IMR-90 (cell line): Measurements from ENCODE around the gene CABCOCO1. TPM values are rescaled to one million over a fixed set of nuclear protein-coding genes. Genes with fewer than 3 reads are reported as not detected.

Source experiments
- ATAC-seq: fragments of 200-7000 bp; cut with Tn5 transposase; 2 replicates; pipeline ENCODE4 v1.9.1; 2020; ENCODE audit warnings: low read depth, mild to moderate bottlenecking, moderate library complexity
- BruUV-seq: library from RNA; stranded (reverse); fragments of 400-500 nt; replicated peaks from 2 replicates; lab custom pipeline; 2021; lab: Mats Ljungman, UMichigan
- CTCF ChIA-PET: fragments of 300-600 bp; formaldehyde crosslinking; extraction: SDS; loops from one replicate; lab custom pipeline; 2021; ENCODE audit warnings: antibody characterized with exemption; lab: Yijun Ruan, JAX
- POLR2A ChIA-PET: fragments of 300-600 bp; sonication (Branson Sonifier 250); formaldehyde crosslinking; loops from one replicate; lab custom pipeline; 2022; ENCODE audit warnings: antibody characterized with exemption; ENCODE audit not compliant: unreplicated experiment; lab: Charles Lee
- DNase-seq: peaks from one replicate; pipeline ENCODE4 v3.0.0; 2013
- H2AFZ ChIP-seq: replicated peaks from 2 replicates; pipeline ENCODE3; 2013; ENCODE audit warnings: low read length, mild to moderate bottlenecking; ENCODE audit not compliant: poor library complexity
- H2AK5ac ChIP-seq: 2 replicates; pipeline ENCODE4 v1.6.1; 2013; ENCODE audit warnings: low read depth, low read length, inconsistent platforms
- H2AK9ac ChIP-seq: replicated peaks from 2 replicates; pipeline ENCODE3; 2013; ENCODE audit warnings: mild to moderate bottlenecking, low read depth, low read length, moderate library complexity; ENCODE audit not compliant: poor library complexity
- H2BK120ac ChIP-seq: 2 replicates; pipeline ENCODE4 v1.6.1; 2013; ENCODE audit warnings: low read depth, low read length, inconsistent platforms
- H2BK15ac ChIP-seq: 3 replicates; pipeline ENCODE4 v1.6.1; 2013; ENCODE audit warnings: low read depth, low read length, inconsistent platforms
- H2BK20ac ChIP-seq: 2 replicates; pipeline ENCODE4 v1.6.1; 2013; ENCODE audit warnings: low read depth, mild to moderate bottlenecking, inconsistent platforms, low read length, moderate library complexity
- H2BK5ac ChIP-seq: 2 replicates; pipeline ENCODE4 v1.6.1; 2013; ENCODE audit warnings: mild to moderate bottlenecking, low read depth, low read length, inconsistent platforms; ENCODE audit not compliant: poor library complexity, severe bottlenecking
- H3K14ac ChIP-seq: replicated peaks from 2 replicates; pipeline ENCODE4 v1.6.1; 2013; ENCODE audit warnings: low read depth, low read length, inconsistent platforms
- H3K18ac ChIP-seq: 2 replicates; pipeline ENCODE4 v1.6.1; 2013; ENCODE audit warnings: low read depth, low read length, control low read depth
- H3K23ac ChIP-seq: 2 replicates; pipeline ENCODE4 v1.6.1; 2013; ENCODE audit warnings: low read depth, low read length, inconsistent platforms
- H3K27ac ChIP-seq: 2 replicates; pipeline ENCODE4 v1.5.1; 2013; ENCODE audit warnings: mild to moderate bottlenecking, control low read depth, low read length; ENCODE audit not compliant: insufficient read depth
- H3K27me3 ChIP-seq: 2 replicates; pipeline ENCODE4 v1.6.1; 2013; ENCODE audit warnings: low read length; ENCODE audit not compliant: control insufficient read depth, insufficient read depth
- H3K36me3 ChIP-seq: 2 replicates; pipeline ENCODE4 v1.6.1; 2013; ENCODE audit warnings: low read length, mixed read lengths; ENCODE audit not compliant: control insufficient read depth, insufficient read depth
- H3K4ac ChIP-seq: 2 replicates; pipeline ENCODE4 v1.6.1; 2013; ENCODE audit warnings: low read depth, low read length, inconsistent platforms
- H3K4me1 ChIP-seq: 2 replicates; pipeline ENCODE4 v1.6.1; 2013; ENCODE audit warnings: low read length, mixed read lengths; ENCODE audit not compliant: control insufficient read depth, insufficient read depth
- H3K4me2 ChIP-seq: 2 replicates; pipeline ENCODE4 v1.6.1; 2013; ENCODE audit warnings: low read depth, mild to moderate bottlenecking, control low read depth, low read length, moderate library complexity
- H3K4me3 ChIP-seq: 2 replicates; pipeline ENCODE4 v1.5.1; 2013; ENCODE audit warnings: low read depth, mild to moderate bottlenecking, control low read depth, low read length, moderate library complexity; ENCODE audit not compliant: insufficient read depth
- H3K56ac ChIP-seq: 2 replicates; pipeline ENCODE4 v1.6.1; 2013; ENCODE audit warnings: low read length, inconsistent platforms; ENCODE audit not compliant: insufficient read depth; ENCODE audit errors: extremely low read depth
- H3K79me1 ChIP-seq, 2 experiments: 2 replicates each; pipeline ENCODE4 v1.6.1; 2013; ENCODE audit warnings: low read length in 2 of 2, inconsistent platforms in 1 of 2, low read depth in 1 of 2
- H3K9ac ChIP-seq: 2 replicates; pipeline ENCODE4 v1.6.1; 2013; ENCODE audit warnings: low read depth, low read length, control low read depth
- H3K9me1 ChIP-seq: 2 replicates; pipeline ENCODE4 v1.6.1; 2013; ENCODE audit warnings: low read length, inconsistent platforms; ENCODE audit not compliant: insufficient read depth
- H3K9me3 ChIP-seq: 2 replicates; pipeline ENCODE4 v1.6.1; 2013; ENCODE audit warnings: low read length; ENCODE audit not compliant: control insufficient read depth, insufficient read depth
- H4K20me1 ChIP-seq: 2 replicates; pipeline ENCODE4 v1.6.1; 2013; ENCODE audit warnings: low read length, inconsistent platforms; ENCODE audit not compliant: insufficient read depth
- H4K5ac ChIP-seq: 2 replicates; pipeline ENCODE4 v1.6.1; 2013; ENCODE audit warnings: mild to moderate bottlenecking, low read depth, low read length, control low read depth
- H4K8ac ChIP-seq, 2 experiments: 2 replicates each; pipeline ENCODE4 v1.6.1; 2013; ENCODE audit warnings: low read depth in 2 of 2, low read length in 2 of 2, control low read depth in 1 of 2, inconsistent platforms in 1 of 2
- H4K91ac ChIP-seq: 2 replicates; pipeline ENCODE4 v1.6.1; 2013; ENCODE audit warnings: low read depth, low read length, inconsistent platforms; ENCODE audit not compliant: insufficient read depth
- BHLHE40 ChIP-seq: fragments of 150-350 bp; IDR thresholded peaks from 2 replicates; pipeline ENCODE4 v1.6.1; 2016; ENCODE audit warnings: mild to moderate bottlenecking, low read depth, low read length
- CEBPB ChIP-seq: IDR thresholded peaks from 2 replicates; pipeline ENCODE4 v1.6.1; 2012; ENCODE audit warnings: low read depth, low read length, improper control_type of control experiment
- CHD1 ChIP-seq: IDR thresholded peaks from 2 replicates; pipeline ENCODE4 v1.6.1; 2012; ENCODE audit warnings: low read depth, low read length, improper control_type of control experiment
- FOS ChIP-seq: fragments of 150-350 bp; IDR thresholded peaks from 2 replicates; pipeline ENCODE4 v1.6.1; 2016; ENCODE audit warnings: low read depth, low read length
- MAFK ChIP-seq: IDR thresholded peaks from 2 replicates; pipeline ENCODE4 v1.6.1; 2012; ENCODE audit warnings: low read depth, low read length, improper control_type of control experiment
- MAZ ChIP-seq: IDR thresholded peaks from 2 replicates; pipeline ENCODE4 v1.6.1; 2012; ENCODE audit warnings: low read depth, mild to moderate bottlenecking, low read length, improper control_type of control experiment, moderate library complexity, borderline replicate concordance
- MXI1 ChIP-seq: IDR thresholded peaks from 2 replicates; pipeline ENCODE4 v1.6.1; 2012; ENCODE audit warnings: low read depth, mild to moderate bottlenecking, low read length, moderate library complexity, borderline replicate concordance
- NFE2L2 ChIP-seq: fragments of 150-350 bp; IDR thresholded peaks from 2 replicates; pipeline ENCODE4 v1.6.1; 2016; ENCODE audit warnings: low read depth, mild to moderate bottlenecking, low read length
- POLR2A ChIP-seq: IDR thresholded peaks from 2 replicates; pipeline ENCODE4 v1.6.1; 2012; ENCODE audit warnings: mild to moderate bottlenecking, low read depth, low read length
- RAD21 ChIP-seq: IDR thresholded peaks from 2 replicates; pipeline ENCODE4 v1.6.1; 2012; ENCODE audit warnings: low read length, improper control_type of control experiment
- RCOR1 ChIP-seq: IDR thresholded peaks from 2 replicates; pipeline ENCODE4 v1.6.1; 2012; ENCODE audit warnings: mild to moderate bottlenecking, low read length, improper control_type of control experiment; ENCODE audit not compliant: insufficient replicate concordance
- RFX5 ChIP-seq: IDR thresholded peaks from 2 replicates; pipeline ENCODE4 v1.8.0; 2012; ENCODE audit warnings: low read depth, mild to moderate bottlenecking, low read length, moderate library complexity
- SMC3 ChIP-seq: fragments of 150-350 bp; IDR thresholded peaks from 2 replicates; pipeline ENCODE4 v1.6.1; 2016; ENCODE audit warnings: low read depth, mild to moderate bottlenecking, antibody characterized with exemption, low read length, moderate library complexity
- WGBS, 2 experiments: methylation state at CpG; one replicate each; pipeline versions ENCODE4 v1.1.5 to v1.1.7; 2013; ENCODE audit warnings: missing lambda C conversion rate in 2 of 2; ENCODE audit not compliant: insufficient read length in 1 of 2; ENCODE audit errors: extremely low coverage in 2 of 2; 5-methylcytosine and 5-hydroxymethylcytosine counted together
- dilution Hi-C: fragments of 300-500 bp; cut with HindIII; formaldehyde crosslinking; loops from one replicate; pipeline ENCODE4 v1.14.3; 2018; ENCODE audit warnings: low sequenced_read_pairs; ENCODE audit not compliant: unreplicated experiment
- in situ Hi-C: fragments of 300-500 bp; cut with MboI; formaldehyde crosslinking; loops from 3 replicates; pipeline ENCODE4 v1.14.3; 2019; ENCODE audit warnings: low sequenced_read_pairs, inconsistent platforms, mixed read lengths
- intact Hi-C: fragments of 100-400 bp; cut with micrococcal nuclease; formaldehyde crosslinking; loops from 2 replicates; pipeline ENCODE4 v1.10.0; 2022
- polyA plus RNA-seq, 3 experiments: library from polyadenylated mRNA; depleted of rRNA; stranded (reverse); fragments of >200 nt; gene quantifications; 2 replicates each; pipeline ENCODE4 v1.2.3, GENCODE V29; 2012; ENCODE audit warnings: low replicate concordance in 1 of 3
- total RNA-seq: library from RNA; depleted of rRNA; stranded (reverse); fragments of >200 nt; gene quantifications from 2 replicates; pipeline ENCODE4 v1.2.3, GENCODE V29; 2012
- TF ChIP-seq, protein P1 (sequence below): fragments of 150-350 bp; IDR thresholded peaks from 2 replicates; pipeline ENCODE4 v1.6.1; 2017; ENCODE audit warnings: mild to moderate bottlenecking, antibody characterized with exemption, low read length, low read depth
- TF ChIP-seq, protein P2 (sequence below): fragments of 150-350 bp; IDR thresholded peaks from 2 replicates; pipeline ENCODE4 v1.6.1; 2016; ENCODE audit warnings: low read depth, mild to moderate bottlenecking, low read length, moderate library complexity, borderline replicate concordance
- TF ChIP-seq, protein P3 (sequence below): conservative IDR thresholded peaks from 2 replicates; pipeline ENCODE4 v1.5.1; 2012; ENCODE audit warnings: mild to moderate bottlenecking, low read depth, low read length, improper control_type of control experiment

CABCOCO1 gene
- total and polyA plus RNA-seq, 2 of the 4 experiments (the other 2 are of a cell fraction), result 0.18 to 0.31 TPM

DNA sequence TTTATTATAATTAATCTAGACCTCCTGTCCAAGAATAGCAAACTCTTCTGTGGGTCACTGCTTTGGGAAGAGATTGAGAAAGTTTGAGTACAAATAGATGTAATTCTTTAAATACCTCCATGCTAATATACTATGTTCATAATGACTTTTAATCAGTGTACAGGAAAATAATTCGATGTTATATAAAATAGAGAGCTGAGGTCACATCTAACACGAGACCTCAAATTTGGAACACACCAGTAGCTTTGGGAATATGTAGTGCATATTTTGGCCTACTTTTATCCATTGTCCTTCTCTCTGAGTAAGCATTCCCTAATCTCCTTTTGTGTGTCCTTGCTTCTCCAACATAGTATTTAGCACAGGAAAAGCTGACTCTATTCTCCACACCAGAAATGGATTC is 27.3 kb upstream of the CABCOCO1 start:
- TF ChIP-seq CHD1 (no peak), RFX5 (no peak), FOS (no peak), NFE2L2 (no peak), RCOR1 (no peak), RAD21 (no peak), SMC3 (no peak), BHLHE40 (no peak), MXI1 (no peak), MAFK (no peak), CEBPB (no peak), MAZ (no peak), POLR2A (no peak)
- TF ChIP-seq, protein P1, sequence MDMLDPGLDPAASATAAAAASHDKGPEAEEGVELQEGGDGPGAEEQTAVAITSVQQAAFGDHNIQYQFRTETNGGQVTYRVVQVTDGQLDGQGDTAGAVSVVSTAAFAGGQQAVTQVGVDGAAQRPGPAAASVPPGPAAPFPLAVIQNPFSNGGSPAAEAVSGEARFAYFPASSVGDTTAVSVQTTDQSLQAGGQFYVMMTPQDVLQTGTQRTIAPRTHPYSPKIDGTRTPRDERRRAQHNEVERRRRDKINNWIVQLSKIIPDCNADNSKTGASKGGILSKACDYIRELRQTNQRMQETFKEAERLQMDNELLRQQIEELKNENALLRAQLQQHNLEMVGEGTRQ, result no peak
- TF ChIP-seq, protein P2, sequence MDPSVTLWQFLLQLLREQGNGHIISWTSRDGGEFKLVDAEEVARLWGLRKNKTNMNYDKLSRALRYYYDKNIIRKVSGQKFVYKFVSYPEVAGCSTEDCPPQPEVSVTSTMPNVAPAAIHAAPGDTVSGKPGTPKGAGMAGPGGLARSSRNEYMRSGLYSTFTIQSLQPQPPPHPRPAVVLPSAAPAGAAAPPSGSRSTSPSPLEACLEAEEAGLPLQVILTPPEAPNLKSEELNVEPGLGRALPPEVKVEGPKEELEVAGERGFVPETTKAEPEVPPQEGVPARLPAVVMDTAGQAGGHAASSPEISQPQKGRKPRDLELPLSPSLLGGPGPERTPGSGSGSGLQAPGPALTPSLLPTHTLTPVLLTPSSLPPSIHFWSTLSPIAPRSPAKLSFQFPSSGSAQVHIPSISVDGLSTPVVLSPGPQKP, result no peak
- TF ChIP-seq, protein P3, sequence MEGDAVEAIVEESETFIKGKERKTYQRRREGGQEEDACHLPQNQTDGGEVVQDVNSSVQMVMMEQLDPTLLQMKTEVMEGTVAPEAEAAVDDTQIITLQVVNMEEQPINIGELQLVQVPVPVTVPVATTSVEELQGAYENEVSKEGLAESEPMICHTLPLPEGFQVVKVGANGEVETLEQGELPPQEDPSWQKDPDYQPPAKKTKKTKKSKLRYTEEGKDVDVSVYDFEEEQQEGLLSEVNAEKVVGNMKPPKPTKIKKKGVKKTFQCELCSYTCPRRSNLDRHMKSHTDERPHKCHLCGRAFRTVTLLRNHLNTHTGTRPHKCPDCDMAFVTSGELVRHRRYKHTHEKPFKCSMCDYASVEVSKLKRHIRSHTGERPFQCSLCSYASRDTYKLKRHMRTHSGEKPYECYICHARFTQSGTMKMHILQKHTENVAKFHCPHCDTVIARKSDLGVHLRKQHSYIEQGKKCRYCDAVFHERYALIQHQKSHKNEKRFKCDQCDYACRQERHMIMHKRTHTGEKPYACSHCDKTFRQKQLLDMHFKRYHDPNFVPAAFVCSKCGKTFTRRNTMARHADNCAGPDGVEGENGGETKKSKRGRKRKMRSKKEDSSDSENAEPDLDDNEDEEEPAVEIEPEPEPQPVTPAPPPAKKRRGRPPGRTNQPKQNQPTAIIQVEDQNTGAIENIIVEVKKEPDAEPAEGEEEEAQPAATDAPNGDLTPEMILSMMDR, result no peak
- BruUV-seq, result no TSS peak
- peak overlapping the region; percentile 89 for H2BK5ac ChIP-seq
- H2AK9ac ChIP-seq, result no peak overlapping the region
- H4K20me1 ChIP-seq, result no peaks in the 10 kb centered on the region
- H4K91ac ChIP-seq, result peak overlapping the region; percentile 56; the same call in 1 of the 2 replicates
- H4K5ac ChIP-seq, result peak overlapping the region; percentile 96; the same call in 1 of the 2 replicates
- H3K9ac ChIP-seq, result no peak overlapping the region
- intact Hi-C loops (loop anchor here (10.0 kb wide), 1 partner anchor 181 kb away; the partner anchor contains the start of gene TMEM26), in situ Hi-C loops (no loop called here), dilution Hi-C loops (no loop called here)
- H3K4me3 ChIP-seq, result no peak overlapping the region
- H2BK15ac ChIP-seq, result no peak overlapping the region
- ChIA-PET CTCF (no interaction called here), POLR2A (no interaction called here)
- peak overlapping the region; percentile 48; the same call in 1 of the 2 replicates for H3K14ac ChIP-seq
- H3K56ac ChIP-seq, result 0 out of 2 replicates have a peak overlapping the region, but pooled peaks have one; percentile 20
- H3K23ac ChIP-seq, result no peak overlapping the region
- H3K27ac ChIP-seq, result no peak overlapping the region
- WGBS, 2 experiments, result no CpG with 5 or more reads among the region's 2 CpGs
- no peak overlapping the region for H2AFZ ChIP-seq
- no peak overlapping the region; the same call in 1 of the 2 replicates for H3K4me2 ChIP-seq
- ATAC-seq, result no peak
- no peak for DNase-seq
- peaks cover 3% of the 10 kb centered on the region; the same call in 1 of the 2 replicates for H3K9me1 ChIP-seq
- no peaks in the 10 kb centered on the region for H3K79me1 ChIP-seq
- peaks cover 12% of the 10 kb centered on the region for H3K4me1 ChIP-seq
- H3K27me3 ChIP-seq, result no peaks in the 10 kb centered on the region
- peak overlapping the region; percentile 28 for H2BK120ac ChIP-seq
- peak overlapping the region; percentile 58 for H2BK20ac ChIP-seq
- peak overlapping the region; percentile 1; the same call in 1 of the 2 replicates for H3K4ac ChIP-seq
- H2AK5ac ChIP-seq, result 0 out of 2 replicates have a peak overlapping the region, but pooled peaks have one; percentile 6
- peak overlapping the region; percentile 98 for H3K18ac ChIP-seq
- H3K36me3 ChIP-seq, result no peaks in the 10 kb centered on the region
- H3K9me3 ChIP-seq, result no peaks in the 10 kb centered on the region
- H4K8ac ChIP-seq, result peak overlapping the region; percentile 17 to 59; a peak in 2 of 4 replicates
